Measurements from ENCODE around the gene DLEC1. TPM values are rescaled to one million over a fixed set of nuclear protein-coding genes. Genes with fewer than 3 reads are reported as not detected.

Gene DLEC1
- total RNA-seq, 4 donors from 2014 or later: 0.20 to 4.1 (median 1.4) TPM

DNA sequence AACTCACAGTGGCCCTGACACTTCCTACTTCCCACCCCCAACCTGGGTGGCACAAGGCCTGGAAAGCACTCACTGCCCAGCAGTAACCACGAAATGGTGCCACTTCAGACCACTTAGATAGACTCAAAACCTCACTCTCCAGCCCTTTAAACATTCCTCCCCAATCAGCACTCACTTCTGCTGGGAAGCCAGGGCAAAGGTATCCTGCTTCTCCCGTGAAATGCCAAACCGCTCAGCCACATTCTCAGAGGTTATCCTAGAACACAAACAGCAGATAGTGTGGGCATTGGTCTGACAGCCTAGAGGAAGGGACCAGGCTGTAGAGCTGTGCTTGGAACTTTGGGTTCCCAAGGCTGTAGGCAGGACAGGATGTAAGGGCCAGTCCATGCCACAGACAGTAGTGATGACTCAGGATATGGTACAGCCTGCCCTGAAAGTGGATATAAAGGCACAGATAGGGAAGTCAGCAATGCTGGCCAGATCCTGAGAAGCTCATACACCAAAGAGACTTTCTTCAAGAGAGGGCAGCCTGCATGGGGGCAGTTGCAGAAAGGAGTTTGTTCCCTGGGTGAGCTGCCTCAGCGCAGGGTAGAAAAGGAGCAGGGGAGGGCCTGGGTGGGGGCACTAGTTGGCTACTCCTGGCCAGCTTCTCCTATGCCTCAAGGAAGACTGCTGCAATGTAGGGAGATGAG is 88.7 kb downstream of the DLEC1 start:
- H3K27ac ChIP-seq: no peak overlapping the region
- TF ChIP-seq POLR2A (IDR thresholded peaks at IDR 0.05): no peak
- TF ChIP-seq POLR2AphosphoS5 (IDR thresholded peaks at IDR 0.05): no peak
- TF ChIP-seq EP300 (IDR thresholded peaks at IDR 0.05; ENCODE audit: low read depth): no peak
- TF ChIP-seq CTCF (IDR thresholded peaks at IDR 0.05): no peak
- H3K36me3 ChIP-seq: peaks cover 0 to 68% (median 28%) of the 10 kb centered on the region in 4 donors
- no peaks in the 10 kb centered on the region for H3K27me3 ChIP-seq
- H3K4me3 ChIP-seq: no peak overlapping the region
- intact Hi-C loops (cut with DNase I; ENCODE audit: low total_unique reads): no loop called here
- WGBS, 2 donors (ENCODE audit: low coverage in 1 of 2): 97% methylated on average over 4 of the region's 4 CpGs; no CpG with 5 or more reads in 1 of the 2 donors
- DNase-seq: peak; percentile 6
- peaks cover 0 to 18% (median 1%) of the 10 kb centered on the region in 4 donors for H3K4me1 ChIP-seq
- in situ Hi-C loops (cut with MboI; ENCODE audit: low pct_ligation_motif_present in 1 of 4, low pct_unique_long_range_greater_than_20kb in 1 of 4, low sequenced_read_pairs in 3 of 4): loop anchor here in 2 of 4 donors (25.0 kb wide), 2 partner anchors 335 to 360 kb away; partner anchors contain the start of genes ACVR2B (in 1 of the 2) and EXOG (in 1 of the 2)
- no peaks in the 10 kb centered on the region for H3K9me3 ChIP-seq

- no peak for DNase-seq
- TF ChIP-seq EP300 (IDR thresholded peaks at IDR 0.05; ENCODE audit: low read depth) (no peak), CTCF (IDR thresholded peaks at IDR 0.05) (no peak), POLR2AphosphoS5 (IDR thresholded peaks at IDR 0.05) (no peak), POLR2A (IDR thresholded peaks at IDR 0.05) (no peak)
- H3K27ac ChIP-seq: no peak overlapping the region
- H3K9me3 ChIP-seq: no peaks in the 10 kb centered on the region
- no peak overlapping the region for H3K4me3 ChIP-seq
- WGBS, 2 donors (ENCODE audit: low coverage in 1 of 2): 86 to 95% methylated on average over 1 of the region's 1 CpG
- H3K27me3 ChIP-seq: no peaks in the 10 kb centered on the region
- intact Hi-C loops (cut with DNase I; ENCODE audit: low total_unique reads): no loop called here
- peaks cover under 1 to 23% (median 5%) of the 10 kb centered on the region in 4 donors for H3K4me1 ChIP-seq
- in situ Hi-C loops (cut with MboI; ENCODE audit: low pct_ligation_motif_present in 1 of 4, low pct_unique_long_range_greater_than_20kb in 1 of 4, low sequenced_read_pairs in 3 of 4): loop anchor here in 2 of 4 donors (25.0 kb wide), 2 partner anchors 334 to 359 kb away; partner anchors contain the start of genes ACVR2B (in 1 of the 2) and EXOG (in 1 of the 2)
- peaks cover 0 to 63% (median 27%) of the 10 kb centered on the region in 4 donors for H3K36me3 ChIP-seq
Observed at GRCh38 chr3:38128303-38128655, 89.3 kb downstream of the DLEC1 start.

DNA sequence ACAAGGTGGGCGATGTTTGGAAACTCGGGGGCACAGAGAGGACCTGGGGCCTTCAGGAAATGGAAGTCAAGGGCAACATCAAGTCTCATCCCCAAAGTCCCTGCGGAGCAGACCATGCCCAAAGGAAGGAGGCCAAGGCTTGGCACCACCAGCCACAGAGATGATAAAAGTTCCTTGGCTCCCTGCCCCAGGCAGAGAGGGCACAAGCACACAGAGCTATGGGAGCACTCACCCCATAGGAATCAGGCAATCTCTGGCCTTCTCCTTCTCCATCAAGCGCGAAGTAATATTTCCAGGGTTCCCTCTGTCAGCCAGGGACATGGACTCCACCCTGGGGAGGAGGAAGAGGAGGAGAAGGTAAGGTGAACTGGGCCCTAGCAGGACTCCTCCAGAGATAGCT is 90.0 kb downstream of the DLEC1 start:
- H3K27me3 ChIP-seq: no peaks in the 10 kb centered on the region
- H3K4me3 ChIP-seq: no peak overlapping the region
- 96 to 100% methylated on average over 2 to 5 of the region's 5 CpGs for WGBS, 2 donors (ENCODE audit: low coverage in 1 of 2)
- intact Hi-C loops (cut with DNase I; ENCODE audit: low total_unique reads): no loop called here
- H3K4me1 ChIP-seq: peaks cover 7 to 31% (median 12%) of the 10 kb centered on the region in 4 donors
- H3K9me3 ChIP-seq: no peaks in the 10 kb centered on the region
- H3K27ac ChIP-seq: no peak overlapping the region
- in situ Hi-C loops (cut with MboI; ENCODE audit: low pct_ligation_motif_present in 1 of 4, low pct_unique_long_range_greater_than_20kb in 1 of 4, low sequenced_read_pairs in 3 of 4): loop anchor here in 2 of 4 donors (25.0 kb wide), 2 partner anchors 333 to 358 kb away; partner anchors contain the start of genes ACVR2B (in 1 of the 2) and EXOG (in 1 of the 2)
- peaks cover 0 to 56% (median 26%) of the 10 kb centered on the region in 4 donors for H3K36me3 ChIP-seq
- peak; percentile 5 for DNase-seq
- TF ChIP-seq CTCF (IDR thresholded peaks at IDR 0.05) (no peak), EP300 (IDR thresholded peaks at IDR 0.05; ENCODE audit: low read depth) (no peak), POLR2AphosphoS5 (IDR thresholded peaks at IDR 0.05) (no peak), POLR2A (IDR thresholded peaks at IDR 0.05) (no peak)

DNA sequence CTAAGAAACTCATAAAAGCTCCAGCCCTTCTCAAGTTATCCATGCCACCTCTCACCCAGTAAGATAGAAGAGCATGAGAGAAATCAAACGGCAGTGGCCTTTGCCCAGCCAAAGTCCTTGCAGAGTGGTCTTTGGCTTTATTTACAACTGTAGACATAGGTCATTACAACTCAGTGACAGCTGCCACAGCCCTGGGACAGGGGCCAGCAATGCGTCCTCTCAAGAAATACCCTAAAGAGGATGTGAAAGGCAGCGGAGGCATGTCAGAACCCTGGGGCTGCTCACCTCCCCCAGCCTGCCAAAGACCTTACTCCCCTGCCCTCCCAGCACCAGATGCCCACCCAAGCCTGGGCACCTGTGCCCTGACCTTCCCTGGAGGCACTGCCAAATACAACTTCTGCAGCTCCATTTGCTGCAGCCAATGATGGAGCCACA is 91.6 kb downstream of the DLEC1 start:
- peak; percentile 48 for DNase-seq

More for the DNA sequence above, 91.6 kb downstream of the DLEC1 start:
- H3K4me1 ChIP-seq: peaks cover 21 to 47% (median 28%) of the 10 kb centered on the region in 4 donors
- in situ Hi-C loops (cut with MboI; ENCODE audit: low pct_ligation_motif_present in 1 of 4, low pct_unique_long_range_greater_than_20kb in 1 of 4, low sequenced_read_pairs in 3 of 4): loop anchor here in 2 of 4 donors (25.0 kb wide), 2 partner anchors 332 to 357 kb away; partner anchors contain the start of genes ACVR2B (in 1 of the 2) and EXOG (in 1 of the 2)
- peaks cover 0 to 49% (median 21%) of the 10 kb centered on the region in 4 donors for H3K36me3 ChIP-seq
- WGBS, 2 donors (ENCODE audit: low coverage in 1 of 2): 56% methylated on average over 3 of the region's 3 CpGs; no CpG with 5 or more reads in 1 of the 2 donors
- peak in 2 of 3 donors; percentile 30 to 51 for TF ChIP-seq POLR2AphosphoS5 (IDR thresholded peaks at IDR 0.05)
- TF ChIP-seq CTCF (IDR thresholded peaks at IDR 0.05): no peak
- H3K9me3 ChIP-seq: no peaks in the 10 kb centered on the region
- intact Hi-C loops (cut with DNase I; ENCODE audit: low total_unique reads): no loop called here
- no peak overlapping the region for H3K4me3 ChIP-seq
- no peaks in the 10 kb centered on the region for H3K27me3 ChIP-seq
- H3K27ac ChIP-seq: peak overlapping the region in 3 of 4 donors; percentile 10 to 56 (median 30)
